Measurements from ENCODE around the gene FRMPD4. TPM values are rescaled to one million over a fixed set of nuclear protein-coding genes. Genes with fewer than 3 reads are reported as not detected.

The FRMPD4 gene
- total RNA-seq, 1 donor from 2014 or later, result 2.0 TPM

- DNase-seq (ENCODE audit: low spot score), result no peak
These were observed 273.6 kb downstream of the FRMPD4 start for GRCh38 chrX:12411831-12412230.

GRCh38 chrX:12412561-12412960 is 274.3 kb downstream of the FRMPD4 start:
- intact Hi-C loops (cut with DNase I), result no loop called here
- DNase-seq (ENCODE audit: low spot score), result no peak

More at GRCh38 chrX:12411831-12412230, 273.6 kb downstream of the FRMPD4 start:
- intact Hi-C loops (cut with DNase I), result no loop called here

GRCh38 chrX:12419591-12419990 is 281.3 kb downstream of the FRMPD4 start:
- intact Hi-C loops (cut with DNase I), result no loop called here
- DNase-seq (ENCODE audit: low spot score), result no peak

- intact Hi-C loops (cut with DNase I), result no loop called here
- no peak for DNase-seq (ENCODE audit: low spot score)
These were observed 283.6 kb downstream of the FRMPD4 start for GRCh38 chrX:12421918-12422317.

GRCh38 chrX:12423346-12423745 is 285.1 kb downstream of the FRMPD4 start:
- DNase-seq (ENCODE audit: low spot score), result no peak
- intact Hi-C loops (cut with DNase I), result no loop called here

GRCh38 chrX:12425496-12425895 is 287.2 kb downstream of the FRMPD4 start:
- no peak for DNase-seq (ENCODE audit: low spot score)
- intact Hi-C loops (cut with DNase I), result no loop called here

GRCh38 chrX:12426420-12426819 is 288.1 kb downstream of the FRMPD4 start:
- intact Hi-C loops (cut with DNase I), result no loop called here
- no peak for DNase-seq (ENCODE audit: low spot score)

GRCh38 chrX:12434493-12434892 is 296.2 kb downstream of the FRMPD4 start:
- no peak for DNase-seq (ENCODE audit: low spot score)
- intact Hi-C loops (cut with DNase I), result no loop called here

GRCh38 chrX:12439416-12439815 is 301.1 kb downstream of the FRMPD4 start:
- no peak for DNase-seq (ENCODE audit: low spot score)
- intact Hi-C loops (cut with DNase I), result no loop called here

- intact Hi-C loops (cut with DNase I), result no loop called here
- DNase-seq (ENCODE audit: low spot score), result no peak
These were observed 302.0 kb downstream of the FRMPD4 start for GRCh38 chrX:12440246-12440645.

- intact Hi-C loops (cut with DNase I), result no loop called here
These were observed 303.3 kb downstream of the FRMPD4 start for GRCh38 chrX:12441381-12442128.

GRCh38 chrX:12443534-12444098 is 305.3 kb downstream of the FRMPD4 start:
- intact Hi-C loops (cut with DNase I), result no loop called here
- no peak for DNase-seq (ENCODE audit: low spot score)

More at GRCh38 chrX:12441381-12442128, 303.3 kb downstream of the FRMPD4 start:
- DNase-seq (ENCODE audit: low spot score), result no peak

- intact Hi-C loops (cut with DNase I), result no loop called here
- no peak for DNase-seq (ENCODE audit: low spot score)
These were observed 308.2 kb downstream of the FRMPD4 start for GRCh38 chrX:12446342-12447075.

- no peak for DNase-seq (ENCODE audit: low spot score)
- intact Hi-C loops (cut with DNase I), result no loop called here
These were observed 309.3 kb downstream of the FRMPD4 start for GRCh38 chrX:12447448-12448064.

- intact Hi-C loops (cut with DNase I), result no loop called here
- no peak for DNase-seq (ENCODE audit: low spot score)
These were observed 314.0 kb downstream of the FRMPD4 start for GRCh38 chrX:12452268-12452667.

GRCh38 chrX:12460929-12461328 is 322.7 kb downstream of the FRMPD4 start:
- no peak for DNase-seq (ENCODE audit: low spot score)
- intact Hi-C loops (cut with DNase I), result no loop called here

- intact Hi-C loops (cut with DNase I), result no loop called here
- no peak for DNase-seq (ENCODE audit: low spot score)
These were observed 324.8 kb downstream of the FRMPD4 start for GRCh38 chrX:12463052-12463451.

- intact Hi-C loops (cut with DNase I), result no loop called here
These were observed 325.6 kb downstream of the FRMPD4 start for GRCh38 chrX:12463873-12464272.

GRCh38 chrX:12467321-12467720 is 329.0 kb downstream of the FRMPD4 start:
- intact Hi-C loops (cut with DNase I), result no loop called here

More at GRCh38 chrX:12463873-12464272, 325.6 kb downstream of the FRMPD4 start:
- DNase-seq (ENCODE audit: low spot score), result no peak

GRCh38 chrX:12469296-12469695 is 331.0 kb downstream of the FRMPD4 start:
- DNase-seq (ENCODE audit: low spot score), result no peak
- intact Hi-C loops (cut with DNase I), result no loop called here

More at GRCh38 chrX:12467321-12467720, 329.0 kb downstream of the FRMPD4 start:
- no peak for DNase-seq (ENCODE audit: low spot score)

Measured in cardiac septum (tissue), 1 donor.